Neural cell (in vitro differentiated cells): Measurements from ENCODE around the gene NREP. TPM values are rescaled to one million over a fixed set of nuclear protein-coding genes. Genes with fewer than 3 reads are reported as not detected.

ENCODE experiments used
- H2AFZ ChIP-seq: fragments of 200-600, 300-800 bp; sonication (generic), shearing (Covaris generic); 2 replicates; pipeline ENCODE4 v1.6.0; 2014; ENCODE audit warnings: low read depth, mild to moderate bottlenecking, antibody characterized with exemption, low read length, moderate library complexity
- H3F3A ChIP-seq: fragments of 200-600 bp; shearing (Covaris generic); 2 replicates; pipeline ENCODE4 v1.6.1; 2016; ENCODE audit warnings: mild to moderate bottlenecking, moderate library complexity, mixed read lengths, antibody characterized with exemption, low read length; ENCODE audit not compliant: insufficient read depth, poor library complexity, severe bottlenecking
- H3K27ac ChIP-seq: fragments of 200-600, 300-800 bp; sonication (generic), shearing (Covaris generic); 2 replicates; pipeline ENCODE4 v1.5.1; 2014; ENCODE audit warnings: mild to moderate bottlenecking, low read length, moderate library complexity
- H3K27me3 ChIP-seq: fragments of 300-800, 200-600 bp; sonication (generic), shearing (Covaris generic); 2 replicates; pipeline ENCODE4 v1.6.0; 2014; ENCODE audit warnings: mild to moderate bottlenecking, low read depth, low read length, moderate library complexity; ENCODE audit not compliant: insufficient read depth
- H3K36me3 ChIP-seq: fragments of 300-800, 200-600 bp; sonication (generic), shearing (Covaris generic); 2 replicates; pipeline ENCODE4 v1.5.1; 2014; ENCODE audit warnings: mild to moderate bottlenecking, antibody characterized with exemption, low read length, moderate library complexity; ENCODE audit not compliant: insufficient read depth
- H3K4me2 ChIP-seq: fragments of 300-800, 200-600 bp; sonication (generic), shearing (Covaris generic); 2 replicates; pipeline ENCODE4 v1.6.0; 2014; ENCODE audit warnings: mild to moderate bottlenecking, low read length
- H3K4me3 ChIP-seq: fragments of 300-800, 200-600 bp; sonication (generic), shearing (Covaris generic); 2 replicates; pipeline ENCODE4 v1.5.1; 2014; ENCODE audit warnings: mild to moderate bottlenecking, low read length, moderate library complexity
- H3K79me2 ChIP-seq: fragments of 200-600 bp; shearing (Covaris generic); replicated peaks from 2 replicates; pipeline ENCODE4 v1.6.0; 2014; ENCODE audit warnings: mild to moderate bottlenecking, low read length, moderate library complexity; ENCODE audit not compliant: insufficient read depth
- H3K9ac ChIP-seq: fragments of 300-800, 200-600 bp; sonication (generic), shearing (Covaris generic); 2 replicates; pipeline ENCODE4 v1.6.1; 2016; ENCODE audit warnings: mild to moderate bottlenecking, low read length, mixed read lengths
- H3K9me2 ChIP-seq: fragments of 200-600 bp; shearing (Covaris generic); 2 replicates; pipeline ENCODE4 v1.6.1; 2016; ENCODE audit warnings: mild to moderate bottlenecking, low read length, mixed read lengths; ENCODE audit not compliant: insufficient read depth
- H3K9me3 ChIP-seq: fragments of 200-600, 300-800 bp; sonication (generic), shearing (Covaris generic); 2 replicates; pipeline ENCODE4 v1.6.1; 2016; ENCODE audit warnings: mild to moderate bottlenecking, mixed run types, low read length, moderate library complexity, mixed read lengths
- H4K20me1 ChIP-seq: fragments of 200-600 bp; shearing (Covaris generic); 2 replicates; pipeline ENCODE4 v1.6.1; 2016; ENCODE audit warnings: mild to moderate bottlenecking, mixed run types; ENCODE audit not compliant: insufficient read depth
- CTCF ChIP-seq: fragments of 450-650 bp; IDR thresholded peaks from 2 replicates; pipeline ENCODE4 v1.5.1; 2014; ENCODE audit warnings: antibody characterized with exemption, mild to moderate bottlenecking, moderate library complexity; ENCODE audit not compliant: poor library complexity, severe bottlenecking
- EP300 ChIP-seq: fragments of 450-650 bp; conservative IDR thresholded peaks from 2 replicates; pipeline ENCODE4 v1.6.1; 2014; ENCODE audit warnings: antibody characterized with exemption, mild to moderate bottlenecking, moderate library complexity; ENCODE audit not compliant: poor library complexity, severe bottlenecking
- EZH2 ChIP-seq: fragments of 200-600, 300-800 bp; shearing (Covaris generic), sonication (generic); IDR thresholded peaks from 2 replicates; pipeline ENCODE4 v1.6.1; 2014; ENCODE audit warnings: antibody characterized with exemption, low read length, borderline replicate concordance, mild to moderate bottlenecking; ENCODE audit not compliant: insufficient read depth, poor library complexity, severe bottlenecking
- MXI1 ChIP-seq: fragments of 450-650 bp; conservative IDR thresholded peaks from 2 replicates; pipeline ENCODE4 v1.6.1; 2014; ENCODE audit warnings: antibody characterized with exemption, mild to moderate bottlenecking; ENCODE audit not compliant: poor library complexity, severe bottlenecking
- POLR2AphosphoS5 ChIP-seq: IDR thresholded peaks from 2 replicates; pipeline ENCODE4 v1.6.1; 2012
- RAD21 ChIP-seq: fragments of 450-650 bp; conservative IDR thresholded peaks from 2 replicates; pipeline ENCODE4 v1.6.1; 2014; ENCODE audit warnings: antibody characterized with exemption, mild to moderate bottlenecking, moderate library complexity
- REST ChIP-seq: IDR thresholded peaks from 2 replicates; pipeline ENCODE4 v1.6.1; 2012; ENCODE audit warnings: borderline replicate concordance
- SMC3 ChIP-seq: fragments of 450-650 bp; conservative IDR thresholded peaks from 2 replicates; pipeline ENCODE4 v1.6.1; 2014; ENCODE audit warnings: antibody characterized with exemption, mild to moderate bottlenecking, moderate library complexity; ENCODE audit not compliant: poor library complexity
- polyA plus RNA-seq: library from polyadenylated mRNA; depleted of rRNA; stranded (reverse); fragments of >200 nt; gene quantifications from 2 replicates; pipeline ENCODE4 v1.2.3, GENCODE V29; 2014

Gene NREP
- polyA plus RNA-seq, 1 donor from 2014 or later = 3,807 TPM

GRCh38 chr5:111691914-111692313 lies 65.1 kb downstream of the NREP start:
- Histone ChIP-seq H3K36me3 (no peaks in the 10 kb centered on the region), H3F3A (no peaks in the 10 kb centered on the region), H2AFZ (no peak overlapping the region), H3K9me2 (no peaks in the 10 kb centered on the region), H3K27me3 (no peaks in the 10 kb centered on the region), H3K79me2 (no peaks in the 10 kb centered on the region), H4K20me1 (no peaks in the 10 kb centered on the region), H3K27ac (no peak overlapping the region), H3K4me3 (no peak overlapping the region), H3K9ac (no peak overlapping the region), H3K9me3 (no peaks in the 10 kb centered on the region), H3K4me2 (no peak overlapping the region)
- TF ChIP-seq RAD21 (no peak), MXI1 (no peak), CTCF (no peak), EZH2 (no peak)

- Histone ChIP-seq H3K4me2 (no peak overlapping the region), H3K9me3 (no peaks in the 10 kb centered on the region), H4K20me1 (no peaks in the 10 kb centered on the region)
Measured at GRCh38 chr5:111691508-111691907, 65.5 kb downstream of the NREP start.

More at GRCh38 chr5:111691508-111691907, 65.5 kb downstream of the NREP start:
- Histone ChIP-seq H3K9ac (no peak overlapping the region), H3K9me2 (no peaks in the 10 kb centered on the region), H3K27me3 (no peaks in the 10 kb centered on the region), H2AFZ (no peak overlapping the region), H3K27ac (no peak overlapping the region), H3K36me3 (no peaks in the 10 kb centered on the region), H3K4me3 (no peak overlapping the region), H3F3A (no peaks in the 10 kb centered on the region), H3K79me2 (no peaks in the 10 kb centered on the region)
- no peak for TF ChIP-seq REST
- no peak for TF ChIP-seq EZH2
- no peak for TF ChIP-seq CTCF
- no peak for TF ChIP-seq POLR2AphosphoS5
- no peak for TF ChIP-seq SMC3
- TF ChIP-seq EP300 = no peak
